GM21737 (cell line): Measurements from ENCODE around the gene GH1.
"Not testable (repeated sequence)": the region's sequence is repeated elsewhere in the genome, so short reads cannot be mapped to it uniquely, and the experiment has no call there.

ENCODE experiments used
- ATAC-seq: cut with Tn5 transposase; IDR thresholded peaks from one replicate; pipeline ENCODE4 v1.9.1; 2021; ENCODE audit warnings: mild to moderate bottlenecking, moderate library complexity; ENCODE audit not compliant: unreplicated experiment

GH1 gene

GRCh38 chr17:63918789-63919305, at the start of gene GH1:
GH1 (minus strand) TSS chr17:63918839; CDS start chr17:63918776, 63 bp downstream.
- ATAC-seq, result not testable (repeated sequence)

GRCh38 chr17:63967953-63968352, 49.3 kb upstream of the GH1 start:
- ATAC-seq, result no peak

DNA sequence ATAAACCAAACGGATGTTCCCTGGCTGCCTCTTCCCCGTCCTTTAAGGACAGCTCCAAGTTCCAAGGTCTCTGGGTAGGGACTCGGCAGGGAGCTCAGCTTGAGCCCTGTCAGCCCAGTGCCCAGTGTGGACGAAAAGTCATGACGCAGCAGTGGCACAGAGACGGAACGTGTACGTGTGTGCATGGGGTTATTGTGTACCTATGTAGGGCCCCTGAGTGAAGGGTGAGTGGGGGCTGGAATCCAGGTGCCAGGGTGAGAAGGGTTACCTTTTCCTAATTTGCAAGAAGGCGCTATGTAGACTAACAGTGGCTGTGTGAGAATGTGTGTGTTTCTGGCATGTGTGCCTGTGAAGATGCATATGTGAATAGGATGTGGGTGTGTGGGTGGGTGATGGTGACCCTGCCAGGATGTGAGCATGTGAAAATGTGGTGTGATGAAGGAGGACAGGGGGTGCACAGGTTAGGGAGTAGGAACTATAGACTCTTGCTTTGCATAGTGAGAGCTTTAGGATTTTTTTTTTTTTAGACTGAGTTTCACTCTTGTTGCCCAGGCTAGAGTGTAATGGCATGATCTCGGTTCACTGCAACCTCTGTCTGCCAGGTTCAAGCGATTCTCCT, 48.1 kb upstream of the GH1 start:
- ATAC-seq, result no peak

- ATAC-seq, result no peak
Measured at GRCh38 chr17:63963123-63963522, 44.5 kb upstream of the GH1 start.

DNA sequence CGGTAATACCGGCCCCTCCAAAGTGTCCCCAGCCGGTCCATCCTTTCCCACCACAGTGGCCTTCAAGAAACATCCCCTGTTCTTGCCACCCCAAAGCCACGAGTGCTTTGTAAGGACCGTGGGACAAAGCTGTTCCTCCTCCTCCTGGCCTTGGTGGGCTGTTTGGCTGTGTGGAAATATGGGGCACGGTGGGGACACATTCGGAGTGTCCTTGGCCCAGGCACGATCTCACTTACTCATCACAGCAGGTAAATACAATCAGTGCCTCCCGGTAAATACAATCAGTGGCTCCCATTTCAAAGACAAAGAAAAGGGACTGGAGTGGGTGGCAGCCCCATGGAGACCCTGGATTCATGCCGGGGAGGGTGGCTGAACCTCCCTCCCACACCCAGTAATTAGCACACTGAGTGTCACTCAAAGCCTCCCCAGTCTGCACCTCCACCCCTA, 43.7 kb upstream of the GH1 start:
- no peak for ATAC-seq

GRCh38 chr17:63961355-63962212, 42.9 kb upstream of the GH1 start:
- no peak for ATAC-seq

- no peak for ATAC-seq
Measured at GRCh38 chr17:63960430-63960829, 41.8 kb upstream of the GH1 start.

DNA sequence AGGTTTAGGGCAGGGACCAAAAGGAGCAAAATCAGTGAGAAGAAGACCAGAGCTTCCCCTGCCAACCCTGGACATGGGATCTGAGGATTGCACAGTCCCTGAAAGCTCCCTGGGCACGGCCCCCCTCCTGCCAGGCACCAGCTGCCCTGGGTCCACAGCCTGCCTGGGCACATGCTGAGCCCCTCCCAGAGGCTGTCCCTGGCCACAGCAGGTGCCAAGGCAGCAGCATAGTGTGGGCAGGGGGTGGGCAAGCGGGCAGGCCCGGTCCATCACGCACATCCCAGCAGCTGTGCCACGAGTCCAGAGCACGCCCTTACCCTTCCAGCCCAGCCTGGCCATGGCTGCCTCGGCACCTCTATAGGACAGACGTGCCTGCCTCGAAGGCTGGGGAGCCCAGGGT, 41.4 kb upstream of the GH1 start:
- ATAC-seq, result no peak

- no peak for ATAC-seq
Measured at GRCh38 chr17:63956296-63956920, 37.8 kb upstream of the GH1 start.

DNA sequence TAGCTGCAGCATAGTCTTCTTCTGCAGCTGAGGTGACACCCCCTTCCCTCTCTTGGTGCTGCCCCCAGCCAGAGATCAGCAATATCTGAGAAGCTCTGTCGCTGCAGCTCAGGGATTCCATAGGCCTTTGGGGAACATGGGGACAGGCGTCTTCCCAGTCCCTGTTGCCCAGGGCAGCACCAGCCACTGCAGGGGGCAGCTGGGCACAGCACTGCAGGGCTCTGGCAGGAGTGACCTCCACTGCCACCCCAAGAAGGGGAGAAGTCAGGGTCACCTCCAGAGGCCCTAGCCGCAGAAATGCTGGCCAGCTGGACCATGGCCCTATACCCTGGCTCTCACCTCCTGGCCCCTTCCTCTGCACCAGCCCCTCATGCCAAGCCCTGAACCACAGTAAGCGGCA, 37.2 kb upstream of the GH1 start:
- no peak for ATAC-seq

DNA sequence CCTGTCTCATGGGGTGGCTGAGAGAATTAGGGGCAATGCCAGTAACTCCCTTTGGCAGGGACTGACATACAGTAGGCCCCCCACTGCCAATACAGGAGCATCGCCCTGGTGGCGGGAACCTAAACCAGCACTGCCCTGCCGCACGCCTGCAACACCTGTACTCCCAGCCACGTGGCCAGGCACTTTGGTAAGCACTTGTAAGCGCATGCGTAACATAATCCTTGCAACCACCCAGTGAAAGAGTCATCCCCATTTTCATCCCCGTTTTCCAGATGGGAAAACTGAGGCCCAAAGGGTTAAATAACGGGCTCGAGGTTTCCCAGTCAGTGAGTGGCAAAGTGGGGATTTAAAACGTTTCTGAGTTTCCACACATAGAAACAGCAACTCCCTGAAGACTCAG, 36.6 kb upstream of the GH1 start:
- ATAC-seq, result no peak

DNA sequence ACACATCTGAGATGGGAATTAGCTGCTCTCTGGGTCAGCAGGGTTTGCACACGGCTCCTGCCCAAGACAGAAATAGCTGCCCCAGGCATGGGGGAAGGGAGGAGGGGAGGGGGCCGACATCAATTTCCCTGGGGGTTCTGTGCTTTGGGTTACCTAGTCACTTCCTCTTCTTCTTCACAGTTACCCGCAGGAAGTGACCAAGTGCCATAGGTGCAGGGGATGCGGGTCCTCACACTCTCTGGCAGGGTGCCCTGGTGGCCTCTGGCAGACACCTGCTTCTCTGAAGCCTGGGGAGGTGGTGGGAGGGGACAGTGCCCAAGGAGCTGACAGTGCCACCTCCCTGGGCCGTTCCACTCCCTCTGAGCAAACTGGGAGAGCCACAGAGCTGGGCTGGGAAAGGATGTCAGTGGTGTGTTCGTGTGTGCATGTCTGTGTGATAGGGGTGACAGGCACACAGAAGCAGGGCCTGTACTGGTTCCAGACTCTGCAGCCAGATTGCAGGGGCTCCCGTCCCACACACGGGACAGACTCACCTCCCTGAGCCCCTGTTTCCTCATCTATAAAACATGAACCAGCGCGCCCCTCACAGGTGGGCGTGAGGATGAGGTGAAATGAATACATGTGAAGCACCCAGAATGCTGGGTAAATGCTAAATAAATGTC, 35.9 kb upstream of the GH1 start:
- ATAC-seq, result no peak

- ATAC-seq, result no peak
Measured at GRCh38 chr17:63950940-63951907, 32.6 kb upstream of the GH1 start.

GRCh38 chr17:63949576-63950250, 31.1 kb upstream of the GH1 start:
- ATAC-seq, result no peak

DNA sequence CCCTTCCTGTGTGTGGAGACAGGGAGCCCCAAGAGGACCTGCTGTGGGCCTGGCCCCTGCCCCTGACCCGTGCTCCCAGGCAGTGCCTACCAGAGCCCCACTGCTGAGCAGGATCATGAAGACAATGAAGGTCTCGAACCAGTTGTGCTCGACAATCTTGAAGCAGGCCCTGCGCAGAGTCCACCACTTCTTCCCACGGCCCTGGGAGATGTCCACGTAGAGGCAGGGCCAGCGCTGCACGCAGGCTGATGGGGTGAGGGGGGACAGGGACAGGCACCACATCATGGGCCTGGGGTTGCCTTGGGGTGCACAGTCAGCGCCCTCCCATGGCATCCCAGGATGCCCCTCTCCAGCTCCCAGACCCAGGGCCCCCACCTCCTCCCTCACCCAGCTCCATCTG, 29.9 kb upstream of the GH1 start:
- no peak for ATAC-seq

- ATAC-seq, result no peak
Measured at GRCh38 chr17:63947711-63948330, 29.2 kb upstream of the GH1 start.

- peak; percentile 57 for ATAC-seq
Measured at GRCh38 chr17:63946440-63947363, 28.1 kb upstream of the GH1 start.
